ENCODE measurements around the gene ACTN4. TPM values are rescaled to one million over a fixed set of nuclear protein-coding genes. Genes with fewer than 3 reads are reported as not detected.
A peak's percentile ranks its signal among the peaks of the same experiment; 100 is the strongest.

Gene ACTN4
- total and polyA plus RNA-seq, 2 of the 4 experiments (the other 2 are of a cell fraction): 541 to 659 TPM

DNA sequence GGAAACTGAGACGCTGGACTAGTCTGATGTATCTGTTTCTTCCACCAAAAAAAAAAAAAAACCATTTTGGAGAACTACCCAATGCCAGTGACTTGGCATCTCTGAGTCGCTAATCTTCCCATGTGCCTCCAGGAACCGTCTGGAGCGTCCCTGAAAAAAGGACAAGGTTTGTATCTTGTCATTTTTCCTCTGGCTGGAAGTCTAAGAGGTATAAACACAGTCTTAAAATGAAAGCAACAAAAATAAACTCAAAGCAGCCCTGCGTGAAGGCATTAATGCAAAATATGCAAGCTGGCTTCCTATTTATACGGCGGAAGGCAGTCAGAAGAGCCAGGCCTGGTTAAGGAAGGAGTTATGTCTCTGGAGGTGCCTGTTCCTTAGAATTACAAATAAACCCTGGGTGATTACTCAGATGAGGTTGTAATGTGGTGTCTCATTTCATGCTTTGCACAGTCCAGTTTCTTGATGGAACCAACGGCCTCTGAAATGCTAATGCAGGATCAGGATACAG lies 20.3 kb downstream of the ACTN4 start:
- TF ChIP-seq NFE2L2 (IDR thresholded peaks at IDR 0.05; ENCODE audit: low read depth, low read length) (peak; percentile 39; the same call in 1 of the 2 replicates), RFX5 (IDR thresholded peaks at IDR 0.05; ENCODE audit: low read depth, low read length) (no peak), MAFK (IDR thresholded peaks at IDR 0.05; ENCODE audit: low read depth, low read length) (peak; percentile 75), MXI1 (IDR thresholded peaks at IDR 0.05; ENCODE audit: borderline replicate concordance, low read depth, low read length) (0 out of 2 replicates have a peak, but pooled peaks have one; percentile 28)
- Histone ChIP-seq H2BK15ac (ENCODE audit: low read depth, low read length) (peak overlapping the region; percentile 100; the same call in 1 of the 3 replicates), H3K23ac (ENCODE audit: low read depth, low read length) (peak overlapping the region; percentile 97; the same call in 1 of the 2 replicates), H2BK20ac (ENCODE audit: low read depth, low read length) (peak overlapping the region; percentile 95), H4K91ac (ENCODE audit: insufficient read depth, low read depth, low read length) (peak overlapping the region; percentile 99), H3K4ac (ENCODE audit: low read depth, low read length) (peak overlapping the region; percentile 82), H2AFZ (replicated peaks; ENCODE audit: low read length, poor library complexity) (no peak overlapping the region), H3K14ac (replicated peaks; ENCODE audit: low read depth, low read length) (peak overlapping the region; percentile 99), H3K36me3 (ENCODE audit: control insufficient read depth, insufficient read depth, low read length) (peaks cover 9% of the 10 kb centered on the region), H3K4me1 (ENCODE audit: control insufficient read depth, insufficient read depth, low read length) (peaks cover 60% of the 10 kb centered on the region), H2BK5ac (ENCODE audit: low read depth, low read length, poor library complexity, severe bottlenecking) (peak overlapping the region; percentile 96), H3K9ac (ENCODE audit: low read depth, low read length) (peak overlapping the region; percentile 68), H3K9me3 (ENCODE audit: control insufficient read depth, insufficient read depth, low read length) (no peaks in the 10 kb centered on the region), H3K27ac (ENCODE audit: insufficient read depth, low read length) (peak overlapping the region; percentile 96), H3K56ac (ENCODE audit: extremely low read depth, insufficient read depth, low read length) (peak overlapping the region; percentile 88), H3K4me2 (ENCODE audit: low read depth, low read length) (peak overlapping the region; percentile 61), H2AK5ac (ENCODE audit: low read depth, low read length) (peak overlapping the region; percentile 77), H4K8ac (ENCODE audit: low read depth in 2 of 2, low read length in 2 of 2) (peak overlapping the region; percentile 95 to 97; a peak in 3 of 4 replicates), H3K18ac (ENCODE audit: low read depth, low read length) (peak overlapping the region; percentile 74; the same call in 1 of the 2 replicates), H2AK9ac (replicated peaks; ENCODE audit: low read depth, low read length, poor library complexity) (no peak overlapping the region), H3K79me1 (ENCODE audit: low read depth in 1 of 2, low read length in 2 of 2) (peaks cover 5 to 73% of the 10 kb centered on the region in 2 experiments; a peak in 3 of 4 replicates), H2BK120ac (ENCODE audit: low read depth, low read length) (peak overlapping the region; percentile 99), H3K27me3 (ENCODE audit: control insufficient read depth, insufficient read depth, low read length) (no peaks in the 10 kb centered on the region), H4K5ac (ENCODE audit: low read depth, low read length) (no peak overlapping the region), H4K20me1 (ENCODE audit: insufficient read depth, low read length) (peaks cover 86% of the 10 kb centered on the region), H3K4me3 (ENCODE audit: insufficient read depth, low read depth, low read length) (no peak overlapping the region), H3K9me1 (ENCODE audit: insufficient read depth, low read length) (peaks cover 50% of the 10 kb centered on the region)
- POLR2A ChIA-PET (ENCODE audit: unreplicated experiment): interaction anchor here (0.6 kb wide), 2 partner anchors 14 to 25 kb away, joined by 4 to 6 read pairs; no protein-coding TSS in a partner anchor
- DNase-seq: peak; percentile 95
- WGBS, 2 experiments (ENCODE audit: extremely low coverage in 2 of 2, insufficient read length in 1 of 2): 0% methylated on average over 2 of the region's 8 CpGs; no CpG with 5 or more reads in 1 of the 2 experiments
- CTCF ChIA-PET: no interaction called here
- in situ Hi-C loops (cut with MboI; ENCODE audit: low sequenced_read_pairs) (no loop called here), intact Hi-C loops (cut with micrococcal nuclease) (loop anchor here (1.0 kb wide), 1 partner anchor 8 kb away; no protein-coding TSS in a partner anchor), dilution Hi-C loops (cut with HindIII; ENCODE audit: low sequenced_read_pairs, unreplicated experiment) (no loop called here)
- ATAC-seq (ENCODE audit: low read depth): peak; percentile 78
- no TSS peak for BruUV-seq (replicated peaks)

Measured in IMR-90 (cell line).